ENCODE data around the gene C22orf15. TPM values are rescaled to one million over a fixed set of nuclear protein-coding genes. Genes with fewer than 3 reads are reported as not detected.

C22orf15 gene
- total RNA-seq, 2 donors from 2014 or later, result not detected

DNA sequence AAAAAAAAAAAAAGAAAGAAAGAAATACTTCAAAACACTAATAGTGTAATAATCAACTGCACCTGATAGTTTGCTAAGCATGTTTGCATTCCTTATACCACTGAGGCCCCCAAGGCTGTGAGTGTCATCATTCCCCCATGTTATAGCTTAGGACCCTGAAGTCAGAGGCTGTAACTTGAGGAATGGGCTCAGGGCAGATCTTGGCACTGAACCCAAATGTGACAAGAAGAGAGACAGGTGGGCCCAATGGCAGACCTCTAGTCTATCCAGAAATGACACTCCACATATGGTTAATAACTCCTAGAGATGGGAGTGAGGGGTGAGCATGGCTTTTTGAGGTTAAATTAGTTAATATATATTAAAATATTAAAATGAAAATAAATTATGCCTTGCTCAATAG lies 25.1 kb upstream of the C22orf15 start:
- Histone ChIP-seq H3K9me3 (no peaks in the 10 kb centered on the region), H3K4me1 (ENCODE audit: control insufficient read depth in 1 of 2, low read depth in 2 of 2) (peaks cover 0 to 7% of the 10 kb centered on the region in 2 donors), H3K27me3 (replicated peaks; ENCODE audit: insufficient read depth) (no peaks in the 10 kb centered on the region), H3K4me3 (no peak overlapping the region), H3K36me3 (no peaks in the 10 kb centered on the region), H3K27ac (no peak overlapping the region)
- ATAC-seq (ENCODE audit: insufficient number of reproducible peaks, low FRiP score, low read depth) (no peak), DNase-seq (ENCODE audit: low spot score) (no peak)
- TF ChIP-seq, protein P1, sequence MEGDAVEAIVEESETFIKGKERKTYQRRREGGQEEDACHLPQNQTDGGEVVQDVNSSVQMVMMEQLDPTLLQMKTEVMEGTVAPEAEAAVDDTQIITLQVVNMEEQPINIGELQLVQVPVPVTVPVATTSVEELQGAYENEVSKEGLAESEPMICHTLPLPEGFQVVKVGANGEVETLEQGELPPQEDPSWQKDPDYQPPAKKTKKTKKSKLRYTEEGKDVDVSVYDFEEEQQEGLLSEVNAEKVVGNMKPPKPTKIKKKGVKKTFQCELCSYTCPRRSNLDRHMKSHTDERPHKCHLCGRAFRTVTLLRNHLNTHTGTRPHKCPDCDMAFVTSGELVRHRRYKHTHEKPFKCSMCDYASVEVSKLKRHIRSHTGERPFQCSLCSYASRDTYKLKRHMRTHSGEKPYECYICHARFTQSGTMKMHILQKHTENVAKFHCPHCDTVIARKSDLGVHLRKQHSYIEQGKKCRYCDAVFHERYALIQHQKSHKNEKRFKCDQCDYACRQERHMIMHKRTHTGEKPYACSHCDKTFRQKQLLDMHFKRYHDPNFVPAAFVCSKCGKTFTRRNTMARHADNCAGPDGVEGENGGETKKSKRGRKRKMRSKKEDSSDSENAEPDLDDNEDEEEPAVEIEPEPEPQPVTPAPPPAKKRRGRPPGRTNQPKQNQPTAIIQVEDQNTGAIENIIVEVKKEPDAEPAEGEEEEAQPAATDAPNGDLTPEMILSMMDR (IDR thresholded peaks at IDR 0.05), result no peak

DNA sequence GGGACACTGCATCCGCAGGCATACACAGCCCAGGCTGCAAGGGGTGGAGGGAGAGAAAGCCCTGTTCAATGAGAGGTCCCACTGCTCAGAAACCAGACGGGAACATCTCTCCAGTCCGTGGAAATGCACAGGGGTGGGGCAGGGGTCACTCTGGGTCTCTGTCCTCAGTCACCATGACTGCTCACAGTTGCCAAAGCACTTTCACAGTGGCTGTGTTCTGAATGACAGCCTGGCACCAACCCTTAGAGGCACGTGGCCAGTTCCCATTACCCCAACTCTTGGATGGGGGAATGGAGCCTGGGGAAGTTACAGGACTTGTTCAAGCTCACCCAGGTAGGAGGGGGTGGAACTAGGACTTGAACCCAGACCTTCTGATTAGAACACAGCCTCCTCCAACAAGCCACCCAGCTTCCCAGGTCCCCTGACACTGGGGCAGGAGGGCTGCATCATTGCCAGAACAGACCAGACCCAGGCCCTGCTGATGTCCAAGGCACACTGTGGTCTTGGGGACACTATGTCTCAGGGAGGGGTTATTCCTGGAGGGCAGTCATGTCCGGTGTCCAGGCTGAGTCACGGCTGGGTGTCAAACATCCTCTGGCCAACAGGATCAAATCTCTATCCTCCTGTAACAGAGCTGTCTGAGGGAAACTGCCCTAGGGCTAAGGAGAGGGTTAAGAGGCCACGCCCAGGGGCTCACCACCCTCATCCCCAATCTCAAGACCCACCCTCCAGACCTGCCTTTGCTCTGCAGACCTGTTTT lies 20.1 kb upstream of the C22orf15 start:
- TF ChIP-seq, protein P1 (IDR thresholded peaks at IDR 0.05), result no peak
- H3K36me3 ChIP-seq, result peaks cover 16% of the 10 kb centered on the region
- no peak for ATAC-seq (ENCODE audit: insufficient number of reproducible peaks, low FRiP score, low read depth)
- H3K4me3 ChIP-seq, result no peak overlapping the region
- H3K27me3 ChIP-seq (replicated peaks; ENCODE audit: insufficient read depth), result no peaks in the 10 kb centered on the region
- peaks cover 0 to 21% of the 10 kb centered on the region in 2 donors for H3K4me1 ChIP-seq (ENCODE audit: control insufficient read depth in 1 of 2, low read depth in 2 of 2)
- DNase-seq (ENCODE audit: low spot score), result no peak
- H3K27ac ChIP-seq, result peak overlapping the region; percentile 24 to 37
- H3K9me3 ChIP-seq, result no peaks in the 10 kb centered on the region

DNA sequence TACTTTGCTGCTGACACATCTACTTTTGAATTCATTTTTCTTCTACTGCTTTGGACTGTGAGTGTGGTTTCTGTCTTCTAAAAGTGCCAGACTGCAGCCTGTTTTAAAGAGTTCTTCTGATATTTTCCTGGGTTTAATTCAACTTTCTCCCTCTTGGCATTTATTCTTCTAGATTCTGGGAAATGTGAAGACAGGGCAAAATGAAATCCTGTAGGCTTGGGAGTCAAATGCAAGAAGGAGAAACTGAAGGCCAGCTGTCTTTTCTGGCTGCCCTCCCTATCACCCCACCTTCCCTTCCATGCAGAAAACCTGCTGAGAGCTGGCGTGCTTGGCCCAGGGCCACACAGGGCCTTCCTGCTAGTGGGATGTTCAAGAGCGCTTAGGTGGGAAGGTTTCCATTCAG lies 19.5 kb upstream of the C22orf15 start:
- Histone ChIP-seq H3K9me3 (no peaks in the 10 kb centered on the region), H3K36me3 (peaks cover 16% of the 10 kb centered on the region), H3K4me3 (no peak overlapping the region), H3K27ac (peak overlapping the region; percentile 24 to 37), H3K27me3 (replicated peaks; ENCODE audit: insufficient read depth) (no peaks in the 10 kb centered on the region), H3K4me1 (ENCODE audit: control insufficient read depth in 1 of 2, low read depth in 2 of 2) (peaks cover 0 to 21% of the 10 kb centered on the region in 2 donors)
- DNase-seq (ENCODE audit: low spot score) (no peak), ATAC-seq (ENCODE audit: insufficient number of reproducible peaks, low FRiP score, low read depth) (no peak)
- TF ChIP-seq, protein P1 (IDR thresholded peaks at IDR 0.05), result no peak

DNA sequence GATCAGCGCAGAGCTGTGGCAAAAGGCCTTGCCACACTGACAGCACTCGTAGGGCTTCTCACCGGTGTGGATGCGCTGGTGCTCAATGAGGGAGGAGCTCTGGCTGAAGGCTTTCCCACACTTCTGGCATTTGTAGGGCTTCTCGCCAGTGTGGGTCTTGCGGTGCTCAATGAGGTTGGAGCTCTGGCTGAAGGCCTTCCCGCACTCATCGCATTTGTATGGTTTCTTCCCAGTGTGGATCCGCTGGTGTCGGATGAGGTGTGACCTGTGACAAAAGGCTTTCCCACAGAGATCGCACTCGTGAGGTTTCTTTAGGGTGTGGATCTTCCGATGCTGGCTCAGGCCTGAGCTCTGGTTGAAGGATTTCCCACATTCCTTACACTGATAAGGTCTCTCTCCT lies 18.8 kb upstream of the C22orf15 start:
- Histone ChIP-seq H3K27ac (peak overlapping the region in 1 of 2 donors; percentile 37), H3K36me3 (peaks cover 16% of the 10 kb centered on the region), H3K4me1 (ENCODE audit: control insufficient read depth in 1 of 2, low read depth in 2 of 2) (peaks cover 0 to 21% of the 10 kb centered on the region in 2 donors), H3K4me3 (no peak overlapping the region), H3K27me3 (replicated peaks; ENCODE audit: insufficient read depth) (no peaks in the 10 kb centered on the region), H3K9me3 (no peaks in the 10 kb centered on the region)
- ATAC-seq (ENCODE audit: insufficient number of reproducible peaks, low FRiP score, low read depth), result no peak
- TF ChIP-seq, protein P1 (IDR thresholded peaks at IDR 0.05), result no peak
- DNase-seq (ENCODE audit: low spot score), result no peak

DNA sequence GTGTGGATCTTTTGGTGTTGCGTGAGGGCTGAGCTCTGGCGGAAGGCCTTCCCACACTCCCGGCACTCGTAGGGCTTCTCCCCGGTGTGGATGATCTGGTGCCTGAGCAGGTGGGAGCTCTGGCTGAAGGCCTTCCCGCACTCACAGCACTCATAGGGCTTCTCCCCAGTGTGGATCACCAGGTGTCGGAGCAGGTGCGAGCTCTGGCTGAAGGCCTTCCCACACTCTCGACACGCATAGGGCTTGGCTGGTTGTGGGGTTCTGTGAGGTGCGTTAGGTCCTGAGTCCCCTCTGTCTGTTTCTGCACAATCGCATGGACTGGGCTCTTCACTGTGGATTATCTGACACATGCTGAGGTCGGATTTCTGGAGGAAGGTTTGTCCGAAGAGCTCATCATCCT lies 18.3 kb upstream of the C22orf15 start:
- peaks cover 16% of the 10 kb centered on the region for H3K36me3 ChIP-seq
- DNase-seq (ENCODE audit: low spot score) (no peak), ATAC-seq (ENCODE audit: insufficient number of reproducible peaks, low FRiP score, low read depth) (no peak)
- no peak overlapping the region for H3K27ac ChIP-seq
- no peak overlapping the region for H3K4me3 ChIP-seq
- no peaks in the 10 kb centered on the region for H3K9me3 ChIP-seq
- no peaks in the 10 kb centered on the region for H3K27me3 ChIP-seq (replicated peaks; ENCODE audit: insufficient read depth)
- H3K4me1 ChIP-seq (ENCODE audit: control insufficient read depth in 1 of 2, low read depth in 2 of 2), result peaks cover 0 to 22% of the 10 kb centered on the region in 2 donors
- TF ChIP-seq, protein P1 (IDR thresholded peaks at IDR 0.05), result no peak
